ENCODE data around the gene SCCPDH. TPM values are rescaled to one million over a fixed set of nuclear protein-coding genes. Genes with fewer than 3 reads are reported as not detected.

SCCPDH gene
- polyA plus RNA-seq, 1 donor, result 37.1 TPM

- DNase-seq (ENCODE audit: low read depth), result no peak
Observed at GRCh38 chr1:246785494-246786111, 61.4 kb downstream of the SCCPDH start.

DNA sequence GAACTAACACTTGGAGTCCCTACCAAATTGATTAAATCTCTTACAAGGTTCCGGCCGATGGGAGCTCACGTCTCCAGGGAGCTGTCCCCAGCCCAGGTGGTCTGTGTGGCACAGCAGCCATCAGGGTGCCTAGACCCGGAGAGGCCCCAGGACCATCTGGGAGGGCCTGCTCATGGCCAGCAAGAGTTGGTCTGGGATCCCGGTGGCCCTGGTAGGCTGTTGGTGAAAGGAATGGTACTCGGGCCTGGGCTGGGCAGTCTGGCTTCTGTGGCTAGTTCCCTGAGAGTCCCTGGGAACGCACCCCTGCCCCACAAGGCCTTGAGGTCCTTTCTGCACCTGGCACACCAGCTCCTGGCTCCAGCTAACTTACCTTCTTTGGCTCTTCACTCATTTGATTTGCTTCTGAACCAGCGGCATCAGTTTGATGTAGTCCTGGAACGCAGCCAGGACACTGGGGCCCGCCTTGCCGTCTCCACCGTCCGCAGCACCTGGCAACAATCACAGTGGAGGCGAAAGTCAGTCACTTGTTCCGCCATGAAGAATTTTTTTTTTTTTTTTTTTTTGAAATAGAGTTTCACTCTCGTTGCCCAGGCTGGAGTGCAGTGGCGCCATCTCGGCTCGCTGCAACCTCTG, 62.5 kb downstream of the SCCPDH start:
- no peak for DNase-seq (ENCODE audit: low read depth)

DNA sequence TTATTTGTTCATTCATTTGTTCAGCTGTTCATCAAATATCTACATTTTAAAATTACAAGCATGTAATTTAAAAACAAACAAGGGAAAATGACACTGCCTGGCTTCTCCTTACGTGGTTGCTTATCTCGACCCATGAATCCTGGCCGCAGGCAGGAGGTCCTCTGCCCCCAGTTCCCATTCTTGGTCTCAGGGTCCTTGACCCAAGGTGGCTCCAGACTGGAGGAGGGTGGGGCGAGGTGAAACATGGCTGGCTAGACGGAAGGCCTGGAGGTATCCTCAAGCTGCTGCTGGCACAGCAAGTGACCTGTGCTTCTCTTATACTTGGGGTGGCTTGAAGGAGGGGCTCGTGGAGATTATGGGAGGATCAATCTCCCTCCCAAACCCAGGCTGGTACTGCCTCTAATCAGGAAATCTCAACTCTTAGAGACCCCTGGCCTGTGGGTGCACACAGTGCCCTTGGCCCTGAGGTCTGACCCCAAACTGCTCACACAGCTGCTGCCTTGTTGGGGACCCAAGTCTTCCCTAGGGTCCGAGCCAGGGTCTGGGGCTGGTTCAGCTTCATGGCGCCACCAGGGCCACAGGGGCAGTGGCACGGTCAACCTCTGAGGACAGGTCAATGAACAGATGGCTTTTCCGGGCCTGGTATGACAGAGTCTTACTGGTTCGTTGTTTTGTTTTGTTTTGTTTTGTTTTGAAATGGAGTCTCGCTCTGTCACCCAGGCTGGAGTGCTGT, 63.7 kb downstream of the SCCPDH start:
- DNase-seq (ENCODE audit: low read depth), result no peak

DNA sequence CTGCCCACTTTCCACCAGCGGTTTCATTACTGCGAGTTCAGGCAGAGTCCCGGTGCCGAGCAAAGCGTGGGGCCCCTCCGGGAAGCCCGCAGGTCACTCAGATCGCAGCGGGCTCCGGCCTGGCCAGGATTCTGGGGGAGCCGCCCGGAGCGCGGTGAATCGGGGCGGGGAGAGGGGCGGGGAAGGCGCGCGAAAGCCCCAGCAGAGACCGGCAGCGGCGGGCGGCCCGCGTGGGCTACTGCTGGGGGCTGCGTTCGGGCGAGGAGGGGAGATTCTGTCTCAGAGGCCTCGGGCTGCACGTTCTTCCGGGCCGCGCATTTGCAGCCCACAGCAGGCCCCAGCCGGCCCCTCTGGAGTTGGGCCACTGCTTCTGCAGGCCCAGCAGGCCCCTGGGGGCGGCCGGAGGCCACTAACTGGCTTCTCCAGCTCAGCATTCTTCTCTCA, 64.7 kb downstream of the SCCPDH start:
- DNase-seq (ENCODE audit: low read depth), result no peak

GRCh38 chr1:246789454-246790339, 65.5 kb downstream of the SCCPDH start:
- DNase-seq (ENCODE audit: low read depth), result no peak

DNA sequence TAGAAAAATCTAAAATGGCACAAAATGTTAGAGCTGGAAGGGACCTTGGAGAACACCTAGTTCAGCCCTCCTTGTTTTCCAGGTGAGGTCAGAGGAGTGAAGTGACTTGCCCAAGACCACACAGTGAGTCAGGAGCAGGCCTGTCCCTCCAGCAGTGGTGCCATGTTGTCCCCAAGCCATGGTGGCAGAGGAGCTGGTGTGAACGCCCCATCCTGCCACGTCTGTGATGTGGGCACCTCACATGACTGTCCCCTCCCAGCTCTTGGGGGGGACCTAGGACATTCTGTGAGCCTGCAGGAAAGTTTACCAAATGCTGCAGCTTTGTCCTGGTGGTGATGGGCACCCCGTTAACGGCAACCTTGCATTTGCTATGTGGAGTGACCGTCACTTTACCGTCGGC, 66.2 kb downstream of the SCCPDH start:
- no peak for DNase-seq (ENCODE audit: low read depth)

GRCh38 chr1:246790833-246791232, 66.6 kb downstream of the SCCPDH start:
- DNase-seq (ENCODE audit: low read depth), result no peak

DNA sequence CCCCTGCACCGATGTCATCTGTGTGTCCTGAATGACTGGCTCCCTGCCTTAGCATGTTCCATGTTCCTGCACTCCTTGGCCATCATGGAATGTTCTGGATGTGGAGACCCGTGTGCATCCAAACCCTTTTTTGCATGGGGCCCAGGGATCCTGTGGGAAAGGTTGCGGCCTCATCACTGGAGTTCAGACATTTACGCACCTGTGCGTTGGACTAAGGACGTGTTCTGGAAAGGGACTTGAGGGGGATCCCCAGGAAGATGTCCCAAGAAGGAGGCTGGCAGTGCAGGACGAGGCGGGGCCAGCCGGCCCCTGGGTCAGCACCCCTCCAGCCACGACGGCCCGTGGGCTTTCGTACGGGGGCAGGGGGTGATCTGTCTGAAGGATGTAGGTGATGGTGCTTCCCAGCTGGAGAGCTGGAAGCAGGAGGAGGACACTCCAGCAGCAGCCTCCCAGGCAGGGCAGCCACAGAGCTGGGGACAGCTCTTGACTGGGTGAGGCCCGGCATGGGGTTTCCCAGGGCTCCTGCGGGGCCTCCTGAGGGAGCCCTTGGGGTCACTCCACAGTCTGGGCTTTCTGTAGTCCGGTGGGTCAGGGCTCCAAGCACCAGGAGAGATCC, 67.2 kb downstream of the SCCPDH start:
- DNase-seq (ENCODE audit: low read depth), result no peak

DNA sequence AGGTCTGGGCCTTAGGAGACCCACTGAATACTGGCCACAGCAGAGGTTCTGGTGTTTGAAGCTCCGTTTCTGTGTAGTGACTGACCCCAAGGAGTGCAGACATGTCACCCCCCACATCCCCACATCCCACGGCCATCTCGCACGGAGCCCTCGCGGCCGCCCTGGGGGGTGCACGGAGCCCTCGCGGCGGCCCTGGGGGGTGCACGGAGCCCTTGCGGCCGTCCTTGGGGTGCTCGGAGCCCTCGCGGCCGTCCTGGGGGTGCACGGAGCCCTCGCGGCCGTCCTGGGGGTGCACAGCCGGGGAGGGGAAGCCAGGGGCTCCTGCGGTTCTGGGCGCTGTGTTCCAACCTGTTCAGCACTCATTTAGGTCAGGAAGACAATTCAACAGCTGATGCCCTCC, 68.4 kb downstream of the SCCPDH start:
- no peak for DNase-seq (ENCODE audit: low read depth)

- no peak for DNase-seq (ENCODE audit: low read depth)
Observed at GRCh38 chr1:246793356-246793896, 69.2 kb downstream of the SCCPDH start.

DNA sequence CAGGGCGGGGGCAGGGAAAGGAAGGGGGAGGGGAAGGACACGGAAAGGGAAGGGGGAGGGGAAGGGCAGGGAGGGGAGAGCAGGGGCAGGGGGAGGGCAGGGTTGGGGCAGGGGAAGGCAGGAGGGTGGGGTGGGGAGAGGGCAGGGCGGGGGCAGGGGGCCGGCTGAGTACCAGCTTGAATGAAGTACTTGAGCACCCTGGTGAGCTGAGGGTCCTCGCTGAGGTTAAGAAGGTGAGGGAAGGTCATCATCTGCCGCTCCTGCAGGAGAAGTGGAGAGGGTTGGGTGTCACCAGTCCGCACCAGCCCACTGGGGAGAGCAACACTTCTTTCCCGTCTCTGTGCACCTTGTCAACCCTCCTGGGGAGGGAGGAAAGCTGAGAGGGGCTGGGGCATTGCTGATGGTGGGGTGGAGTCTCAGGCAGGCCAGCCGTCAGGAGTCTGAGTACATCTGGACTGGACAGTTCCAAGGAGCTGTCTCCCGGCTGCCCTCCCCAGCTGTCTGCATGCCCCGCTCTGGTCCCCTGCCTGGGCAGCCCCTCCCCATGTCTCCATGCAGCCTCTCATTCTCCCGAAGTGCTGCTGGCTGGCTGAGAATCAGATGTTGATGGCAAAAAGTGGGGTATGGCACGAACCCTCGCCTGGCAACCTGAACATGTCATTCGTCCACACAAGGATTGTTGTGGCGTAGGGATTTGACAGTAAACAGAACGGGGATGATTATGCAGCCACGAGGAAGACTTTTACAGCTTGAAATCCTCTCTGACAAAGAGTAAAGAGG, 70.0 kb downstream of the SCCPDH start:
- no peak for DNase-seq (ENCODE audit: low read depth)

GRCh38 chr1:246794828-246795671, 70.8 kb downstream of the SCCPDH start:
- no peak for DNase-seq (ENCODE audit: low read depth)

GRCh38 chr1:246795906-246796694, 71.9 kb downstream of the SCCPDH start:
- DNase-seq (ENCODE audit: low read depth), result no peak

DNA sequence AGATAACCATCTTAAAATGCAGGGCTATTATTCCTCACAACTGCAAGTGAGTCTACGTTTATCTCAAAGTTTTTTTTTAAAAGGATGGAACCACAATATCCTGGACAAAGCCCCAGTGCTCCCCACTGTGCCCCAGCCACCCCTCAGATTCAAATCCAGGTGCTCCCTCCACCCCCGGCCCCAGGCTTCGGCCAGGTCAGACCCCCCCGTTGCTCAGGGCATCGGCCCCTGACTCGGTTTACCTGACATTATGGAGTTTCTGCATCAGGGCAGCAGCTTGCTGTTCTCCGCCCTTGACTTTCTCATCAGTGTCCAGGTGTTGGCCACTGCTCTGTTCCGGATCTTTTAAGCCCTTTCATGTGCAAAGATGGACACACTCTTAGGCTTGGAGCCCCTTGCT, 72.9 kb downstream of the SCCPDH start:
- no peak for DNase-seq (ENCODE audit: low read depth)

DNA sequence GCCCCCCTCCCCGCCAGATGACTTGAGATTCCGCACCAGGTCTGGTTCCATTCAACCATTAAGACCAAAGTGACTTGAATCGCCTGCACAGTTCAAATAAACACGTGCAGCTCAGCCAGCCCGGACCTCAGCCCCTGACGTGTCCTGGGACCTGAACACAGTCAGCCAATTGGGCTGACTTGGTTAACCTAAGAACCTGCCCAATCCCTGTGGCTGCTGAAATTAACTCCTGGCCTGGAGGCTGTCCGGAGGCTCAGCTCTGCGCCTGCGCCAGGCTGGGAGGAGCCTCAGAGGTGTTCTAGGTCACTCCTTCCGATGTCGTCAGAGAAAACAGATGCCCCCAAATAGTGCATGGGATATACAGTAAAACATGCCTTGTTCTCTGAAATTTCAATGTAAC, 73.4 kb downstream of the SCCPDH start:
- DNase-seq (ENCODE audit: low read depth), result no peak

- no peak for DNase-seq (ENCODE audit: low read depth)
Observed at GRCh38 chr1:246798107-246798506, 73.9 kb downstream of the SCCPDH start.

DNA sequence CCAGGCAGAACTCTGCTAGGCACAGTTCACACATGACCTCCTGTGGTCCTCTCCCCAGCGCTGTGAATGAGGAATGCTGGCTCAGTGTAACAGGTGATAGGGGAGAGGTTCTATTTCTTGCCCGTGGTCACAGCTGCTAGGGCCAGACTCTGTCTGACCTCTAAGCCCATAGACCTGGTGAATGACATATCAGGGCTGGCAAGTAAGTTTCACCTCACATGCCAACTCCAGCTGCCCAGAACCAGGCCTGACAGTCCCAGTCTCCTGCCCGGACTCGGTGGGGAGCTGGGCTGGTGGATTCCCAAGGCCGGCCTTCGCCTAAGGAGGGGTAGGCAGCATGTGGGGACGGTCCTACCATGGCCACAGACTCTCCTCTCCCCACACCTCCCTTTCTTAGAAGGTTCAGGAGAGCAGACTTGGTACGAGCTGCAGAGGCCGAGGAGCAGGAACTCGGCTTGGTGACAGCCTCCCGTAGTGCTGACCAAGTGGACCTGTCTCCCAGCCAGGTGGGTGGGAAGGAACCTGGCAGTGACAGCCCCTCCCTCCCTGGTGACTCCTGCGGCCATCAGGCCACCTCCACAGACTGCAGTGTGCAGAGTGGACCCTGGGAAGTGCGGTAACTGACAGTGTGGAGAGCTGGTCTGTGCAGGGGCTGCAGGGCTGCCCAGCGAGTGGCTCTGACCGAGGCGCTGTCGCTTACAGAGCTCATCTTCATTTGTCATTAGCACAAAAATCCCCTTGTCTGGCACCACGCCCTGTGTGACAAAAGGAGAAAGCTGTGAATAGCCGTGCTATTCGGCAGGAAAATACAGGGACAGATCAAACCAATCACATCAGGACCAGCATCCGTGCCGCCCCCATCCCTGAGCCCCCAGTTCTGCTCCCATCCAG, 74.6 kb downstream of the SCCPDH start:
- no peak for DNase-seq (ENCODE audit: low read depth)

- no peak for DNase-seq (ENCODE audit: low read depth)
Observed at GRCh38 chr1:246800356-246800755, 76.1 kb downstream of the SCCPDH start.
